HG02642 (cell line): ENCODE results near the gene SGMS2.

Experiments
- ATAC-seq: cut with Tn5 transposase; IDR thresholded peaks from one replicate; pipeline ENCODE4 v1.9.1; 2021; ENCODE audit warnings: mild to moderate bottlenecking; ENCODE audit not compliant: unreplicated experiment, poor library complexity

The SGMS2 gene

DNA sequence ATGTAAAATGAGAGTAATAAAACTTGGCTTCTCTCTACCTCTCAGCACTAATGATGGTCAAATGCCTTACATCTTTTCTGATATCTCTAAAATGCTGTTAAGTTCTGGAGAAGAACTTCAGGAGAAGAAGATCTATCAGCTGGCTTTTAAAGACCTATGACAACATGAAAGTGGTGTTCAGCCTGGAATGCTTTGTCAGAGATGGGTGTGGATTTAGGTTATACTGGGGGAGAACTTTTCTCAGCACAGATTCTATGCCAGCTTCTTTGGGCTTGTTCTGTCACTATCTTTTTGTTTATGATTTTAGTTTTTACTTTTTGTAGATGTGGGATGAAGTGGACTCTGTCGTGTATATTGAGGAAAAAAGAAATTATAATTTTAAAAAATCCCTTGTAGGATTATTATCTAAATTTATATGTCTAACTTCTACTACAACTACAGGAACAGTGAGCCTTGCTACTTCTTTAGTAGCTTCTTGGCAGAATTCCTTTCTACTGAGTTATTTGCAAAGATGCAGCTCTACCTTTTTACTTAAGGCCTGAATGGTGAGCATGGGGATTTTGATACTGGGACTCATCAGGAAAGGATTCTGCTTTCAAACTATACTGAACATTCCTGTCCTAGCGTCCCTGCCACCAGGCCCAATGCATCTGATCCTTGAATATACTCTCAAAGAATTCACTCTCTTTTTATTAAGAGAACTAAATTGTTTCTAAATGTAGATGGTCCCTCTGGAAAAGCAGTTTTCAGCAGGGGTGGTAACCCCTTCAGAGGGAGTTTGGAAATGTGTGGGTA, 126.2 kb downstream of the SGMS2 start:
- no peak for ATAC-seq

DNA sequence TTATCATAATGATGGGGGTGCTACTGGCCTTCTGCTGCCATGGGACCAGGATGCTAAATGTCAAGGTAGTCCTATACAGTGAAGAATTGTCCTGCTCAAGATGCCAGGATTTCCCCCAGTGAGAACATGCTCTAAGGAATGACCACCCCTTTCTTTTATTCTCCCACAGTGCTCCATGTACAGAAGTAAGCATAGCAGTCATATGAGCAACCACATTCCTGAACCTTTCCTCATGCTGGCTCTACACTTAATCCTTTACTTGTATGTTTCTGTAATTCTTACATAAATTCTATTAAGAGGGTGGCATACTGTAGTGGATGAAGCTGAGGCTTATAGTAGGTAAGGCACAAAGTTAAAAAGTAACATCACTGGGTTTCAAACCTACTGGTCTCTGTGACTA, 126.8 kb downstream of the SGMS2 start:
- ATAC-seq, result no peak

GRCh38 chr4:107956011-107956410, 131.3 kb downstream of the SGMS2 start:
- no peak for ATAC-seq
